Ascending aorta (tissue), 2 donors: ENCODE data around the gene SPINDOC. TPM values are rescaled to one million over a fixed set of nuclear protein-coding genes. Genes with fewer than 3 reads are reported as not detected.
A peak's percentile ranks its signal among the peaks of the same experiment; 100 is the strongest.

Source experiments
- DNase-seq, 2 donors: peaks; one replicate each; pipeline ENCODE4 v3.0.0-alpha.2; 2019; ENCODE audit warnings: low spot score in 2 of 2
- H3K27ac ChIP-seq, 2 donors: fragments of 200-600 bp; sonication (generic); one replicate each; pipeline ENCODE4 v1.5.1; 2016 to 2017; ENCODE audit warnings: mild to moderate bottlenecking in 1 of 2
- H3K27me3 ChIP-seq: fragments of 200-600 bp; sonication (generic); one replicate; pipeline ENCODE4 v1.5.1; 2017
- H3K36me3 ChIP-seq, 2 donors: fragments of 200-600 bp; sonication (generic); one replicate each; pipeline ENCODE4 v1.5.1; 2016
- H3K4me1 ChIP-seq, 2 donors: fragments of 200-600 bp; sonication (generic); one replicate each; pipeline ENCODE4 v1.5.1; 2016 to 2017; ENCODE audit warnings: mild to moderate bottlenecking in 1 of 2
- H3K4me3 ChIP-seq, 2 donors: fragments of 200-600 bp; sonication (generic); one replicate each; pipeline ENCODE4 v1.5.1; 2016 to 2017; ENCODE audit warnings: mild to moderate bottlenecking in 1 of 2
- H3K9me3 ChIP-seq, 2 donors: fragments of 200-600 bp; sonication (generic); one replicate each; pipeline ENCODE4 v1.5.1; 2016
- CTCF ChIP-seq, 3 experiments: fragments of 200-600 bp in 2 of 3; fragments of 450-650 bp in 1 of 3; sonication (generic) in 2 of 3; IDR thresholded peaks; one replicate each; pipeline ENCODE4 v1.5.1; 2016 to 2019; ENCODE audit warnings: antibody characterized with exemption in 3 of 3, mild to moderate bottlenecking in 1 of 3, moderate library complexity in 1 of 3
- intact Hi-C: fragments of 100-400 bp; cut with DNase I; formaldehyde crosslinking; loops from one replicate; pipeline ENCODE4 v1.15.1; 2023
- total RNA-seq: library from RNA; depleted of rRNA; stranded (reverse); fragments of >200 nt; gene quantifications from one replicate; pipeline ENCODE4 v1.1.0, GENCODE V29; 2016

The SPINDOC gene
- total RNA-seq, 1 donor from 2014 or later, result 5.0 TPM

DNA sequence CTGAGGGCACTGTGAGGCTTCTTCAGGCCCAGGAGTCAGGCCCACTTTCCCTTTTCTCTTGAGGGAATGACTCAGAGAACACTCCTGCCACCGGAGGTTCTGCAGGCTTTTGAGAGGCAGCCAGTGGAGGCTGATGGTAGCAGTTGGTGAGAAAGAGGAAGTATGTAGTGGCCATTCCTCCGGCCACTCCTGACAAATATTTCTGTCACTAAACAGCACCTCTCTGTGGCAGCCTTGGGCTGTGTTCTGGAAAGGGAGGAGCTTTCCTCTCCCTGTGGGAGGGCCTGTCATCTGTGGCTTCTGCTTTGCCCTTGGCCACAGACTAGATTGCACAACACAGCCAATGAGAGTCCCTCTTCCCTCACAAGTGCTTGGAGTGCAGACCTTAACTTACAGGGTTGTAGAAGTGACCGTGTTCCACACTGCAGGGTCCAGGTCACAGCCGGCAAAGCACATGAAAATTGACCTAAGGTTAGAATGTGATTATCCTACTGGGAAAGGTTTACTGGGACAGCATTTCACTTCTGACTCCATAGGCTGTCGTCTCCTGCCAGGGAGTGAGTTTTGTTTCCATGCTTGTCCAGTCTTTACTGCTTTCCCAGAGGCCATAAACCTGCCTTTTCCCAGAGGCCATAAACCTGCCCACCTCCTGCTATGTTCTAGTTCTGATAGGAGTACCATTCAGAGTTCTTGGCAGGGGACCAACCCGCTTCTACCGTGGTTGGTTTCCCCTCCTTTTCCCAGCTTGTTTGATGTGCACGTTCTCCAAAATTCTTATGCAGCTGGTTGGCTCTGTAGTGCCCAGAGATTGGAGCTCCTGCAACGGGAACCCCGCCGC is 58.9 kb downstream of the SPINDOC start:
- peaks cover 20 to 54% of the 10 kb centered on the region in 2 donors for H3K4me1 ChIP-seq
- peak; percentile 72 to 95 for DNase-seq

GRCh38 chr11:63872800-63873197 is 59.5 kb downstream of the SPINDOC start:
- H3K27me3 ChIP-seq, result no peaks in the 10 kb centered on the region
- intact Hi-C loops, result loop anchor here (1.0 to 2.0 kb wide), 4 partner anchors 34 to 74 kb away; partner anchors contain the start of gene NAA40
- DNase-seq, result no peak
- H3K36me3 ChIP-seq, result no peaks in the 10 kb centered on the region
- TF ChIP-seq CTCF (IDR thresholded peaks at IDR 0.05), result no peak
- H3K27ac ChIP-seq, result peak overlapping the region; percentile 38 to 48
- peaks cover 20 to 54% of the 10 kb centered on the region in 2 donors for H3K4me1 ChIP-seq
- H3K4me3 ChIP-seq, result no peak overlapping the region
- no peaks in the 10 kb centered on the region for H3K9me3 ChIP-seq

More for the DNA sequence above, 58.9 kb downstream of the SPINDOC start:
- Histone ChIP-seq H3K4me3 (peak overlapping the region in 1 of 2 donors; percentile 1), H3K36me3 (peaks cover 0 to 3% of the 10 kb centered on the region in 2 donors), H3K9me3 (no peaks in the 10 kb centered on the region), H3K27me3 (no peaks in the 10 kb centered on the region), H3K27ac (peak overlapping the region; percentile 38 to 48)
- intact Hi-C loops, result loop anchor here (1.0 to 2.0 kb wide), 4 partner anchors 34 to 74 kb away; partner anchors contain the start of gene NAA40
- peak; percentile 44 to 61 (median 50) for TF ChIP-seq CTCF (IDR thresholded peaks at IDR 0.05)

DNA sequence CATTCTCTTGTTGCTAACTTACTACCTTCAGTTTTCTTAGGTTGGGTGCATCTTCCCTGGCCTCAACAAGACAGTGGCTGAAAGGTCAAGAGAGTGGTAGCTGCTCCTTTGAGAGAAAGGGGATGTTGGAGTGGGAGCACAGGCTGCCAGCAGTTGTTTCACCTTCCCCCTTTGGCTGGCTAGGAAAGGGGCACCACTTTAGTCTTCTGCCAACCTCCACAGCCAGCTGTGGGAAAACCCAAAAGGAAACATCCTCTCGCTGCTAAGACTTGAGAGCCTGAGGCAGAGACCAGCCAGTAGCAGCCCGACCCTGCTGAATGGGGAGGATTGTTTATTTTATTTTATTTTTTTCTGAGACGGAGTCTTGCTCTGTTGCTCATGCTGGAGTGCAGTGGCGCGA is 60.1 kb downstream of the SPINDOC start:
- peak overlapping the region; percentile 38 to 48 for H3K27ac ChIP-seq
- H3K27me3 ChIP-seq, result no peaks in the 10 kb centered on the region
- intact Hi-C loops, result loop anchor here (2.0 kb wide), 2 partner anchors 45 to 65 kb away; partner anchors contain the start of gene NAA40
- no peak overlapping the region for H3K4me3 ChIP-seq
- DNase-seq, result no peak
- H3K9me3 ChIP-seq, result no peaks in the 10 kb centered on the region
- TF ChIP-seq CTCF (IDR thresholded peaks at IDR 0.05), result no peak
- no peaks in the 10 kb centered on the region for H3K36me3 ChIP-seq
- H3K4me1 ChIP-seq, result peaks cover 20 to 54% of the 10 kb centered on the region in 2 donors

DNA sequence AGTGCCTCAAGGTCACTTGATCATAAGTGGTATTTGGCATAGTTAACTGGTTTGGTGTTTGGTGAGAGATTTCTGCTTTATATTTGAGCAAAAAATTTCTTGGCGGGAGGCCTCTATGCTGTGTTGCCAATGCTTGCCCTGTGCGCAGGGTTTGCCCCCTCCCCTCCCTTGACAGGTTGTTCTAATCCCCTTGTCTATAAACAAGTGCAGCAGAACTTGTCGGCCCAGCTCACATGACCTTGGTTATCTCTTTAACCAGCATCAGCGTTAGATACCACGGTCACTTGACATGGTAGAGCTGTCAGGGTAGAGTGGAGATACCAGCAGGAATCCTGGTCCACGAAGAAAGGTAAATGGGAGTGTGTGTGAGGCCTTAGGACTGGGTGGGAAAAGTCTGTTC is 61.3 kb downstream of the SPINDOC start:
- intact Hi-C loops, result no loop called here
- Histone ChIP-seq H3K9me3 (no peaks in the 10 kb centered on the region), H3K36me3 (peaks cover 0 to 2% of the 10 kb centered on the region in 2 donors), H3K27ac (no peak overlapping the region), H3K4me3 (no peak overlapping the region), H3K27me3 (no peaks in the 10 kb centered on the region), H3K4me1 (peaks cover 20 to 46% of the 10 kb centered on the region in 2 donors)
- DNase-seq, result no peak
- no peak for TF ChIP-seq CTCF (IDR thresholded peaks at IDR 0.05)

GRCh38 chr11:63875506-63876065 is 62.3 kb downstream of the SPINDOC start:
- Histone ChIP-seq H3K4me3 (no peak overlapping the region), H3K4me1 (peaks cover 15 to 45% of the 10 kb centered on the region in 2 donors), H3K27ac (no peak overlapping the region), H3K27me3 (no peaks in the 10 kb centered on the region), H3K36me3 (peaks cover 0 to 2% of the 10 kb centered on the region in 2 donors), H3K9me3 (no peaks in the 10 kb centered on the region)
- intact Hi-C loops, result no loop called here
- TF ChIP-seq CTCF (IDR thresholded peaks at IDR 0.05), result no peak
- DNase-seq, result no peak
